Panc1 (cell line): ENCODE measurements around the gene ADIPOR2. TPM values are rescaled to one million over a fixed set of nuclear protein-coding genes. Genes with fewer than 3 reads are reported as not detected.

Source experiments
- ATAC-seq: fragments of 200-7000 bp; cut with Tn5 transposase; 2 replicates; pipeline ENCODE4 v1.9.1; 2020; ENCODE audit warnings: mild to moderate bottlenecking, moderate library complexity
- BruUV-seq: library from RNA; stranded (reverse); fragments of 400-500 nt; replicated peaks from 2 replicates; lab custom pipeline; 2021; lab: Mats Ljungman, UMichigan
- CTCF ChIA-PET: fragments of 300-600 bp; sonication (Branson Sonifier 250); formaldehyde crosslinking; loops from one replicate; lab custom pipeline; 2022; ENCODE audit warnings: antibody characterized with exemption; lab: Charles Lee
- POLR2A ChIA-PET: fragments of 300-600 bp; sonication (Branson Sonifier 250); formaldehyde crosslinking; loops from one replicate; lab custom pipeline; 2022; ENCODE audit warnings: antibody characterized with exemption; lab: Charles Lee
- DNase-seq: peaks from one replicate; pipeline ENCODE4 v3.0.0-alpha.2; 2010; ENCODE audit warnings: low read depth, low spot score
- H3K27ac ChIP-seq: 2 replicates; pipeline ENCODE4 v1.5.1; 2011; ENCODE audit warnings: mild to moderate bottlenecking, low read length, inconsistent platforms
- H3K27me3 ChIP-seq: fragments of 200-500 bp; sonication (Bioruptor generic); 2 replicates; pipeline ENCODE4 v1.6.0; 2014; ENCODE audit warnings: low read length, inconsistent platforms; ENCODE audit not compliant: control insufficient read depth, insufficient read depth
- H3K36me3 ChIP-seq: fragments of 200-500 bp; sonication (Bioruptor generic); 2 replicates; pipeline ENCODE4 v1.5.1; 2014; ENCODE audit warnings: inconsistent platforms, mild to moderate bottlenecking, low read length, moderate library complexity; ENCODE audit not compliant: control insufficient read depth, insufficient read depth
- H3K4me1 ChIP-seq: 2 replicates; pipeline ENCODE4 v1.5.1; 2011; ENCODE audit warnings: inconsistent platforms, mild to moderate bottlenecking, low read length, moderate library complexity; ENCODE audit not compliant: control insufficient read depth, insufficient read depth
- H3K4me3 ChIP-seq, 2 experiments: 2 replicates each; pipeline ENCODE4 v1.5.1; 2011 to 2012; ENCODE audit warnings: low read depth in 2 of 2, low read length in 2 of 2, mild to moderate bottlenecking in 2 of 2, inconsistent platforms in 1 of 2, moderate library complexity in 1 of 2
- H3K9me3 ChIP-seq: fragments of 200-500 bp; sonication (Bioruptor generic); 2 replicates; pipeline ENCODE4 v1.5.1; 2014; ENCODE audit warnings: low read depth, mild to moderate bottlenecking, inconsistent platforms, low read length, moderate library complexity; ENCODE audit not compliant: control insufficient read depth, insufficient read depth
- POLR2AphosphoS5 ChIP-seq: IDR thresholded peaks from 2 replicates; pipeline ENCODE4 v1.6.1; 2012; ENCODE audit warnings: mild to moderate bottlenecking, low read depth, low read length, moderate library complexity
- REST ChIP-seq, 2 experiments: IDR thresholded peaks; 2 replicates each; pipeline ENCODE4 v1.6.1; 2011 to 2012; ENCODE audit warnings: low read depth in 2 of 2, control low read depth in 1 of 2, low read length in 1 of 2, mild to moderate bottlenecking in 1 of 2, moderate library complexity in 1 of 2; ENCODE audit not compliant: insufficient read depth in 1 of 2
- SIN3A ChIP-seq: IDR thresholded peaks from 2 replicates; pipeline ENCODE4 v1.6.1; 2012; ENCODE audit warnings: low read depth, mild to moderate bottlenecking, low read length, moderate library complexity, borderline replicate concordance; ENCODE audit not compliant: insufficient read depth
- TCF7L2 ChIP-seq: IDR thresholded peaks from 2 replicates; pipeline ENCODE4 v1.6.1; 2011; ENCODE audit warnings: mild to moderate bottlenecking, low read depth, low read length, inconsistent platforms
- in situ Hi-C: cut with HindIII; loops from 2 replicates; pipeline ENCODE4 v1.10.0; 2016; ENCODE audit warnings: low sequenced_read_pairs, low pct_unique_long_range_greater_than_20kb
- intact Hi-C: fragments of 100-400 bp; cut with micrococcal nuclease; formaldehyde crosslinking; loops from one replicate; pipeline ENCODE4 v1.10.0; 2022; ENCODE audit not compliant: unreplicated experiment
- total RNA-seq: library from RNA; stranded (reverse); gene quantifications from one replicate; pipeline ENCODE4 v1.2.1, GENCODE V29; 2021; ENCODE audit not compliant: unreplicated experiment
- TF ChIP-seq, protein P1 (sequence below): fragments of 450-650 bp; IDR thresholded peaks from 2 replicates; pipeline ENCODE4 v1.5.1; 2017; ENCODE audit warnings: mild to moderate bottlenecking

ADIPOR2 gene
- total RNA-seq, 1 experiment from 2014 or later: 76.0 TPM

DNA sequence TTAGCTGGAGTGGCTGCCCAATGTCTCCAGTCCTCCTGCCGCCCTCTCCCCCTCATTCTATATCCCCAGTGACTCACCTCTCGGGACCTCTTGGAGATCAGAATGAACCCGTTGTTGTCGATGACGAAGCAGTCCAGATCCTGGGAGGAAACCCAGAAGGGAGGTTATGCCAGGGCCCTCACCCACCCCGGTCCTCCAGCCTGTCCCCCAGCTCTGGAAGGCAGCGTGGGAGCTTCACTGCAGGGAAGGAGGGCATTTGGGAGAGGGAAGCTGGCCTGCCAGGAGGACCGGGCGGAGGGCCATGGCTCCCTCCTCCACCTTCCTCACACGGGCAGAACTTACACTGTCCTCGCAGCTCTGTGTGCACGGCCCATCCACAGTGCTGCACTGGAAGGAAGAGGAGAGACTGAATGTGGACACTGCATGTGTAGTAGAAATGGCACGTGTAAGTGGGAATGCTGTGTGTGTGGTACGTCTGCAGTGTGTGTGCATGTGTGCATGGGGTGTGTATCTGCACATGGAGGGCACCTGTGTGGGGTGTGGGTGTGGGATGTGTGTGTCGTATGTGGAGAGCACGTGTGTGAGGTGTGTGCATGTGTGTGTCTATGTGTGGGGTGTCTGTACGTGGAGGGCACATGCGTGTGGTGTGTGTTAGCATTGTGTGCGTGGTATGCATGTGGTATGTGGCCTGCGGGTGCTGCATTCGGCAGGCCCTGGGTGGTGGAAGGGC is 119.5 kb downstream of the ADIPOR2 start:
- Histone ChIP-seq H3K4me3 (no peak overlapping the region), H3K27ac (no peak overlapping the region), H3K4me1 (no peaks in the 10 kb centered on the region), H3K36me3 (no peaks in the 10 kb centered on the region), H3K27me3 (no peaks in the 10 kb centered on the region), H3K9me3 (no peaks in the 10 kb centered on the region)
- ATAC-seq (no peak), DNase-seq (no peak)
- in situ Hi-C loops: no loop called here
- intact Hi-C loops: no loop called here
- TF ChIP-seq POLR2AphosphoS5 (no peak), SIN3A (no peak), REST (IDR thresholded peaks at IDR 0.05; ENCODE audit: insufficient read depth in 1 of 2, low read depth in 2 of 2, low read length in 1 of 2) (no peak), TCF7L2 (no peak)
- TF ChIP-seq, protein P1, sequence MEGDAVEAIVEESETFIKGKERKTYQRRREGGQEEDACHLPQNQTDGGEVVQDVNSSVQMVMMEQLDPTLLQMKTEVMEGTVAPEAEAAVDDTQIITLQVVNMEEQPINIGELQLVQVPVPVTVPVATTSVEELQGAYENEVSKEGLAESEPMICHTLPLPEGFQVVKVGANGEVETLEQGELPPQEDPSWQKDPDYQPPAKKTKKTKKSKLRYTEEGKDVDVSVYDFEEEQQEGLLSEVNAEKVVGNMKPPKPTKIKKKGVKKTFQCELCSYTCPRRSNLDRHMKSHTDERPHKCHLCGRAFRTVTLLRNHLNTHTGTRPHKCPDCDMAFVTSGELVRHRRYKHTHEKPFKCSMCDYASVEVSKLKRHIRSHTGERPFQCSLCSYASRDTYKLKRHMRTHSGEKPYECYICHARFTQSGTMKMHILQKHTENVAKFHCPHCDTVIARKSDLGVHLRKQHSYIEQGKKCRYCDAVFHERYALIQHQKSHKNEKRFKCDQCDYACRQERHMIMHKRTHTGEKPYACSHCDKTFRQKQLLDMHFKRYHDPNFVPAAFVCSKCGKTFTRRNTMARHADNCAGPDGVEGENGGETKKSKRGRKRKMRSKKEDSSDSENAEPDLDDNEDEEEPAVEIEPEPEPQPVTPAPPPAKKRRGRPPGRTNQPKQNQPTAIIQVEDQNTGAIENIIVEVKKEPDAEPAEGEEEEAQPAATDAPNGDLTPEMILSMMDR: no peak
- ChIA-PET POLR2A (no interaction called here), CTCF (no interaction called here)
- BruUV-seq: no TSS peak

DNA sequence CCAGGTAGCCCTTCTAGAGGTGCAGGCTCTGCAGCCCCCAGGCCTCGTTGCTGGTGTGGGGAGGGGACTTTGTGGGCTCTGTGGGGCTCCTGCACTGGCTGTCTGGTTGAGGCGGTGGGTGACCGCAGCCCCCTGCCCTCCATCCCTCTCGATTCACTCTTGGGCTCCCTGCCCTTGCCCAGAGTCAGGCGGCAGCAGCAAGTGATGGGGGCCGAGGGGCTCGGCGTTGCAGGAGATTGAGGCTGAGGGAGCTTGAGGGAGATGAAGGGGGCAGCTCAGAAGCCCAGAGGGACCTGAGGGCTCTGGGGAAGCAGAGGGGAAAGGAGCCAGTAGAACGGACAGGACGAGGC is 120.0 kb downstream of the ADIPOR2 start:
- intact Hi-C loops: no loop called here
- no peak overlapping the region for H3K4me3 ChIP-seq
- in situ Hi-C loops: no loop called here
- ATAC-seq (no peak), DNase-seq (no peak)
- no TSS peak for BruUV-seq
- no peak overlapping the region for H3K27ac ChIP-seq
- ChIA-PET POLR2A (no interaction called here), CTCF (no interaction called here)
- no peaks in the 10 kb centered on the region for H3K36me3 ChIP-seq
- no peak for TF ChIP-seq REST (IDR thresholded peaks at IDR 0.05; ENCODE audit: insufficient read depth in 1 of 2, low read depth in 2 of 2, low read length in 1 of 2)
- no peak for TF ChIP-seq TCF7L2
- no peak for TF ChIP-seq SIN3A
- TF ChIP-seq, protein P1: no peak
- no peak for TF ChIP-seq POLR2AphosphoS5
- H3K9me3 ChIP-seq: no peaks in the 10 kb centered on the region
- H3K27me3 ChIP-seq: no peaks in the 10 kb centered on the region
- H3K4me1 ChIP-seq: no peaks in the 10 kb centered on the region
